Measurements from ENCODE around the gene CFI.

The CFI gene

GRCh38 chr4:109760682-109761081 is 41.1 kb downstream of the CFI start:
- no peaks in the 10 kb centered on the region for H3K9me3 ChIP-seq (ENCODE audit: control insufficient read depth, insufficient read depth, low read length)
- no peaks in the 10 kb centered on the region for H3K4me1 ChIP-seq (ENCODE audit: insufficient read depth, low read length)
- H3K9ac ChIP-seq (ENCODE audit: low read depth, low read length) = no peak overlapping the region
- no peaks in the 10 kb centered on the region for H3K36me3 ChIP-seq (ENCODE audit: insufficient read depth, low read length)

- H3K36me3 ChIP-seq (ENCODE audit: insufficient read depth, low read length) = no peaks in the 10 kb centered on the region
- H3K9me3 ChIP-seq (ENCODE audit: control insufficient read depth, insufficient read depth, low read length) = no peaks in the 10 kb centered on the region
- no peak overlapping the region for H3K9ac ChIP-seq (ENCODE audit: low read depth, low read length)
- H3K4me1 ChIP-seq (ENCODE audit: insufficient read depth, low read length) = no peaks in the 10 kb centered on the region
Observed at GRCh38 chr4:109755656-109756055, 46.1 kb downstream of the CFI start.

GRCh38 chr4:109754093-109754857 is 47.5 kb downstream of the CFI start:
- Histone ChIP-seq H3K36me3 (ENCODE audit: insufficient read depth, low read length) (no peaks in the 10 kb centered on the region), H3K9ac (ENCODE audit: low read depth, low read length) (no peak overlapping the region), H3K4me1 (ENCODE audit: insufficient read depth, low read length) (no peaks in the 10 kb centered on the region), H3K9me3 (ENCODE audit: control insufficient read depth, insufficient read depth, low read length) (no peaks in the 10 kb centered on the region)

- Histone ChIP-seq H3K9me3 (ENCODE audit: control insufficient read depth, insufficient read depth, low read length) (no peaks in the 10 kb centered on the region; the same call in 1 of the 2 replicates), H3K4me1 (ENCODE audit: insufficient read depth, low read length) (0 out of 2 replicates have a peak, but pooled peaks cover 6% of the 10 kb centered on the region), H3K36me3 (ENCODE audit: insufficient read depth, low read length) (no peaks in the 10 kb centered on the region), H3K9ac (ENCODE audit: low read depth, low read length) (no peak overlapping the region)
Observed at GRCh38 chr4:109752525-109752924, 49.3 kb downstream of the CFI start.

- H3K4me1 ChIP-seq (ENCODE audit: insufficient read depth, low read length) = 0 out of 2 replicates have a peak, but pooled peaks cover 6% of the 10 kb centered on the region
- no peaks in the 10 kb centered on the region for H3K36me3 ChIP-seq (ENCODE audit: insufficient read depth, low read length)
- no peak overlapping the region for H3K9ac ChIP-seq (ENCODE audit: low read depth, low read length)
- H3K9me3 ChIP-seq (ENCODE audit: control insufficient read depth, insufficient read depth, low read length) = no peaks in the 10 kb centered on the region; the same call in 1 of the 2 replicates
Observed at GRCh38 chr4:109751852-109752251, 49.9 kb downstream of the CFI start.

GRCh38 chr4:109750652-109751244 is 51.1 kb downstream of the CFI start:
- H3K4me1 ChIP-seq (ENCODE audit: insufficient read depth, low read length) = 0 out of 2 replicates have a peak, but pooled peaks cover 6% of the 10 kb centered on the region
- H3K9me3 ChIP-seq (ENCODE audit: control insufficient read depth, insufficient read depth, low read length) = no peaks in the 10 kb centered on the region; the same call in 1 of the 2 replicates
- H3K36me3 ChIP-seq (ENCODE audit: insufficient read depth, low read length) = no peaks in the 10 kb centered on the region
- H3K9ac ChIP-seq (ENCODE audit: low read depth, low read length) = no peak overlapping the region

- H3K9me3 ChIP-seq (ENCODE audit: control insufficient read depth, insufficient read depth, low read length) = no peaks in the 10 kb centered on the region; the same call in 1 of the 2 replicates
Observed at GRCh38 chr4:109749388-109750082, 52.3 kb downstream of the CFI start.

GRCh38 chr4:109748114-109748513 is 53.7 kb downstream of the CFI start:
- Histone ChIP-seq H3K4me1 (ENCODE audit: insufficient read depth, low read length) (0 out of 2 replicates have a peak, but pooled peaks cover 6% of the 10 kb centered on the region), H3K9ac (ENCODE audit: low read depth, low read length) (no peak overlapping the region), H3K9me3 (ENCODE audit: control insufficient read depth, insufficient read depth, low read length) (no peaks in the 10 kb centered on the region; the same call in 1 of the 2 replicates), H3K36me3 (ENCODE audit: insufficient read depth, low read length) (no peaks in the 10 kb centered on the region)

More at GRCh38 chr4:109749388-109750082, 52.3 kb downstream of the CFI start:
- H3K9ac ChIP-seq (ENCODE audit: low read depth, low read length) = no peak overlapping the region
- no peaks in the 10 kb centered on the region for H3K36me3 ChIP-seq (ENCODE audit: insufficient read depth, low read length)
- H3K4me1 ChIP-seq (ENCODE audit: insufficient read depth, low read length) = 0 out of 2 replicates have a peak, but pooled peaks cover 6% of the 10 kb centered on the region

GRCh38 chr4:109746728-109747127 is 55.1 kb downstream of the CFI start:
- H3K36me3 ChIP-seq (ENCODE audit: insufficient read depth, low read length) = no peaks in the 10 kb centered on the region
- H3K4me1 ChIP-seq (ENCODE audit: insufficient read depth, low read length) = 0 out of 2 replicates have a peak, but pooled peaks cover 6% of the 10 kb centered on the region
- no peak overlapping the region for H3K9ac ChIP-seq (ENCODE audit: low read depth, low read length)
- no peaks in the 10 kb centered on the region; the same call in 1 of the 2 replicates for H3K9me3 ChIP-seq (ENCODE audit: control insufficient read depth, insufficient read depth, low read length)

GRCh38 chr4:109745830-109746229 is 56.0 kb downstream of the CFI start:
- H3K4me1 ChIP-seq (ENCODE audit: insufficient read depth, low read length) = 0 out of 2 replicates have a peak, but pooled peaks cover 6% of the 10 kb centered on the region
- H3K9me3 ChIP-seq (ENCODE audit: control insufficient read depth, insufficient read depth, low read length) = no peaks in the 10 kb centered on the region; the same call in 1 of the 2 replicates
- no peak overlapping the region for H3K9ac ChIP-seq (ENCODE audit: low read depth, low read length)
- H3K36me3 ChIP-seq (ENCODE audit: insufficient read depth, low read length) = no peaks in the 10 kb centered on the region

GRCh38 chr4:109739547-109739946 is 62.3 kb downstream of the CFI start:
- Histone ChIP-seq H3K36me3 (ENCODE audit: insufficient read depth, low read length) (no peaks in the 10 kb centered on the region), H3K9me3 (ENCODE audit: control insufficient read depth, insufficient read depth, low read length) (no peaks in the 10 kb centered on the region), H3K9ac (ENCODE audit: low read depth, low read length) (no peak overlapping the region), H3K4me1 (ENCODE audit: insufficient read depth, low read length) (0 out of 2 replicates have a peak, but pooled peaks cover 5% of the 10 kb centered on the region)

GRCh38 chr4:109738104-109738872 is 63.5 kb downstream of the CFI start:
- Histone ChIP-seq H3K36me3 (ENCODE audit: insufficient read depth, low read length) (no peaks in the 10 kb centered on the region), H3K4me1 (ENCODE audit: insufficient read depth, low read length) (0 out of 2 replicates have a peak, but pooled peaks cover 5% of the 10 kb centered on the region), H3K9ac (ENCODE audit: low read depth, low read length) (no peak overlapping the region), H3K9me3 (ENCODE audit: control insufficient read depth, insufficient read depth, low read length) (no peaks in the 10 kb centered on the region)

GRCh38 chr4:109735566-109736365 is 66.0 kb downstream of the CFI start:
- no peak overlapping the region for H3K9ac ChIP-seq (ENCODE audit: low read depth, low read length)
- no peaks in the 10 kb centered on the region for H3K36me3 ChIP-seq (ENCODE audit: insufficient read depth, low read length)
- 0 out of 2 replicates have a peak, but pooled peaks cover 5% of the 10 kb centered on the region for H3K4me1 ChIP-seq (ENCODE audit: insufficient read depth, low read length)
- H3K9me3 ChIP-seq (ENCODE audit: control insufficient read depth, insufficient read depth, low read length) = no peaks in the 10 kb centered on the region

All from ES-I3 (cell line).